ENCODE data around the gene SEMA3D.

DNA sequence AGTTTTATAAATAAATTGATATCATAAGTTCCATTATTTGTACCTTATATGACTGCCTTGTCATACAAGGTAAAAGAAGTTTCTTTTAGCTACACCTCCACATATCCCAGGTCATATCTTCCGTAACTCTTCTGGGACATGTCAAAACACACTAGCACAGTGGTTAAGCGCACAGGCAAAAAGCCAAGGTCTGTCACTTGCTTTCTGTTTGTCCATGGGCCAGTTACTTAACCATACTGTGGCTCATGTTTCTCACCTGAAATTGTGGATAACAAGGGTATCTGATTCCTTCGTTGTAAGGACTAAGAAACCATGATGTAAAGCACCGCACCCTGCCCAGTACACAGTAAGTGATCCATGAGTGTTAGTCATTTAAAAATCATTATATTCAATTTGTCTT lies 56.2 kb downstream of the SEMA3D start:
- TF ChIP-seq, protein P1, sequence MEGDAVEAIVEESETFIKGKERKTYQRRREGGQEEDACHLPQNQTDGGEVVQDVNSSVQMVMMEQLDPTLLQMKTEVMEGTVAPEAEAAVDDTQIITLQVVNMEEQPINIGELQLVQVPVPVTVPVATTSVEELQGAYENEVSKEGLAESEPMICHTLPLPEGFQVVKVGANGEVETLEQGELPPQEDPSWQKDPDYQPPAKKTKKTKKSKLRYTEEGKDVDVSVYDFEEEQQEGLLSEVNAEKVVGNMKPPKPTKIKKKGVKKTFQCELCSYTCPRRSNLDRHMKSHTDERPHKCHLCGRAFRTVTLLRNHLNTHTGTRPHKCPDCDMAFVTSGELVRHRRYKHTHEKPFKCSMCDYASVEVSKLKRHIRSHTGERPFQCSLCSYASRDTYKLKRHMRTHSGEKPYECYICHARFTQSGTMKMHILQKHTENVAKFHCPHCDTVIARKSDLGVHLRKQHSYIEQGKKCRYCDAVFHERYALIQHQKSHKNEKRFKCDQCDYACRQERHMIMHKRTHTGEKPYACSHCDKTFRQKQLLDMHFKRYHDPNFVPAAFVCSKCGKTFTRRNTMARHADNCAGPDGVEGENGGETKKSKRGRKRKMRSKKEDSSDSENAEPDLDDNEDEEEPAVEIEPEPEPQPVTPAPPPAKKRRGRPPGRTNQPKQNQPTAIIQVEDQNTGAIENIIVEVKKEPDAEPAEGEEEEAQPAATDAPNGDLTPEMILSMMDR (IDR thresholded peaks at IDR 0.05; ENCODE audit: low read depth, low read length), result no peak
- TF ChIP-seq MAX (IDR thresholded peaks at IDR 0.05; ENCODE audit: low read depth, low read length) (no peak), POLR2A (IDR thresholded peaks at IDR 0.05; ENCODE audit: extremely low read depth, insufficient read length) (no peak), MYC (IDR thresholded peaks at IDR 0.05; ENCODE audit: low read depth, low read length) (no peak)
